22Rv1 (cell line): ENCODE measurements around the gene XKR8.

Experiments
- ZFX ChIP-seq: fragments of 450-650 bp; IDR thresholded peaks from 2 replicates; pipeline ENCODE4 v1.6.1; 2017; ENCODE audit warnings: antibody characterized with exemption, borderline replicate concordance
- TF ChIP-seq, protein P1 (sequence below): fragments of 450-650 bp; IDR thresholded peaks from 2 replicates; pipeline ENCODE4 v1.5.1; 2017; ENCODE audit warnings: mild to moderate bottlenecking

DNA sequence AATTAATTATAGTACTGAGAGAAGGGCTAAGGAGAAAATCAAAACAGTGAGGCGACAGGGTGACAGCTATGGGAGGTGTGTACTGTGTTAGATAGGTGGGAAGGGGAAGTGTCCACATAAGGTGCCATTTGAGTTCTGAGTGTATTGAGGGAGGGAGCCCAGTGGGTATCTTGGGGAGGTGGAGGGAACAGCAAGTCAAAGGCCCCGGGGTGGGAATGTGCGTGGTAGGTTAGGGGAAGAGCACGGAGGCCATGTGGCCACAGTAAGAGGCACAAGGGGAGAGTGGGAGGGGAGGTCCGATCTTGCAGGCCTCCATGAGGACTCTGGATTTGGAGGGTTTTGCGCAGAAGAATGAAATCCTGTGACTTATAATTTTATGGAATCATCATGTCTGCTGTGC lies 3.0 kb upstream of the XKR8 start:
- TF ChIP-seq, protein P1, sequence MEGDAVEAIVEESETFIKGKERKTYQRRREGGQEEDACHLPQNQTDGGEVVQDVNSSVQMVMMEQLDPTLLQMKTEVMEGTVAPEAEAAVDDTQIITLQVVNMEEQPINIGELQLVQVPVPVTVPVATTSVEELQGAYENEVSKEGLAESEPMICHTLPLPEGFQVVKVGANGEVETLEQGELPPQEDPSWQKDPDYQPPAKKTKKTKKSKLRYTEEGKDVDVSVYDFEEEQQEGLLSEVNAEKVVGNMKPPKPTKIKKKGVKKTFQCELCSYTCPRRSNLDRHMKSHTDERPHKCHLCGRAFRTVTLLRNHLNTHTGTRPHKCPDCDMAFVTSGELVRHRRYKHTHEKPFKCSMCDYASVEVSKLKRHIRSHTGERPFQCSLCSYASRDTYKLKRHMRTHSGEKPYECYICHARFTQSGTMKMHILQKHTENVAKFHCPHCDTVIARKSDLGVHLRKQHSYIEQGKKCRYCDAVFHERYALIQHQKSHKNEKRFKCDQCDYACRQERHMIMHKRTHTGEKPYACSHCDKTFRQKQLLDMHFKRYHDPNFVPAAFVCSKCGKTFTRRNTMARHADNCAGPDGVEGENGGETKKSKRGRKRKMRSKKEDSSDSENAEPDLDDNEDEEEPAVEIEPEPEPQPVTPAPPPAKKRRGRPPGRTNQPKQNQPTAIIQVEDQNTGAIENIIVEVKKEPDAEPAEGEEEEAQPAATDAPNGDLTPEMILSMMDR, result no peak
- TF ChIP-seq ZFX, result no peak
